Activated naive CD8-positive, alpha-beta T cell treated with anti-CD3 and anti-CD28 coated beads, Interleukin-2, amount 10 ng/mL, durations not matched to agents 7 days and 5 days (primary cell): Measurements from ENCODE around the gene PHACTR2. TPM values are rescaled to one million over a fixed set of nuclear protein-coding genes. Genes with fewer than 3 reads are reported as not detected.

Experiments
- ATAC-seq: fragments of 150-1000 bp; cut with Tn5 transposase; one replicate; pipeline ENCODE4 v1.10.0; 2021; ENCODE audit warnings: low read depth, moderate library complexity
- POLR2A ChIA-PET: fragments of 350-600 bp; sonication (Branson Sonifier 250); formaldehyde crosslinking; loops from one replicate; lab custom pipeline; 2021; ENCODE audit warnings: antibody characterized with exemption; lab: Charles Lee
- DNase-seq: peaks from one replicate; pipeline ENCODE4 v3.0.0; 2021
- H3K27ac Mint-ChIP-seq: one replicate; pipeline ENCODE4 v1.8.0; 2022; ENCODE audit warnings: mild to moderate bottlenecking, mixed read lengths
- H3K27me3 Mint-ChIP-seq: one replicate; pipeline ENCODE4 v1.8.0; 2022; ENCODE audit warnings: mild to moderate bottlenecking, moderate library complexity, mixed read lengths
- H3K36me3 Mint-ChIP-seq: one replicate; pipeline ENCODE4 v1.8.0; 2021; ENCODE audit warnings: mild to moderate bottlenecking, mixed read lengths
- H3K4me1 Mint-ChIP-seq: one replicate; pipeline ENCODE4 v1.8.0; 2021; ENCODE audit warnings: mixed read lengths
- H3K4me3 Mint-ChIP-seq: one replicate; pipeline ENCODE4 v1.8.0; 2022; ENCODE audit warnings: mild to moderate bottlenecking, moderate library complexity, mixed read lengths
- H3K9me3 Mint-ChIP-seq: one replicate; pipeline ENCODE4 v1.8.0; 2021; ENCODE audit warnings: mixed read lengths
- total RNA-seq, 2 experiments: library from RNA; stranded (reverse); gene quantifications; one replicate each; pipeline ENCODE4 v1.2.3, GENCODE V29; 2021

Gene PHACTR2
- total RNA-seq, 2 experiments from 2014 or later = 29.7 to 30.5 TPM

GRCh38 chr6:143743301-143744166 lies 65.8 kb downstream of the PHACTR2 start:
- ATAC-seq (no peak), DNase-seq (no peak)
- peaks cover 4% of the 10 kb centered on the region for H3K36me3 Mint-ChIP-seq
- H3K27me3 Mint-ChIP-seq = no peaks in the 10 kb centered on the region
- POLR2A ChIA-PET = no interaction called here
- H3K9me3 Mint-ChIP-seq = peaks cover 4% of the 10 kb centered on the region
- no peak overlapping the region for H3K27ac Mint-ChIP-seq
- peaks cover 7% of the 10 kb centered on the region for H3K4me1 Mint-ChIP-seq
- H3K4me3 Mint-ChIP-seq = no peak overlapping the region

- Mint-ChIP-seq H3K4me3 (no peak overlapping the region), H3K27me3 (no peaks in the 10 kb centered on the region), H3K36me3 (peaks cover 4% of the 10 kb centered on the region), H3K4me1 (peaks cover 2% of the 10 kb centered on the region), H3K27ac (no peak overlapping the region), H3K9me3 (peaks cover 2% of the 10 kb centered on the region)
- DNase-seq (no peak), ATAC-seq (no peak)
- POLR2A ChIA-PET = no interaction called here
Measured at GRCh38 chr6:143744551-143745165, 66.9 kb downstream of the PHACTR2 start.

- Mint-ChIP-seq H3K9me3 (no peaks in the 10 kb centered on the region), H3K4me3 (no peak overlapping the region), H3K27me3 (no peaks in the 10 kb centered on the region), H3K36me3 (peaks cover 4% of the 10 kb centered on the region), H3K27ac (no peak overlapping the region), H3K4me1 (no peaks in the 10 kb centered on the region)
- ATAC-seq (no peak), DNase-seq (no peak)
- POLR2A ChIA-PET = no interaction called here
Measured at GRCh38 chr6:143745166-143746133, 67.7 kb downstream of the PHACTR2 start.

- Mint-ChIP-seq H3K4me3 (no peak overlapping the region), H3K36me3 (peaks cover 4% of the 10 kb centered on the region), H3K27me3 (no peaks in the 10 kb centered on the region), H3K27ac (no peak overlapping the region), H3K4me1 (no peaks in the 10 kb centered on the region), H3K9me3 (no peaks in the 10 kb centered on the region)
- no peak for ATAC-seq
- DNase-seq = no peak
- POLR2A ChIA-PET = interaction anchor here (0.6 kb wide), 1 partner anchor 94 kb away, joined by 4 read pairs; no protein-coding TSS in a partner anchor
Measured at GRCh38 chr6:143746202-143747119, 68.7 kb downstream of the PHACTR2 start.

GRCh38 chr6:143747347-143747842 lies 69.6 kb downstream of the PHACTR2 start:
- DNase-seq = no peak
- no peak for ATAC-seq
- POLR2A ChIA-PET = interaction anchor here (0.6 kb wide), 1 partner anchor 95 kb away, joined by 4 read pairs; no protein-coding TSS in a partner anchor
- H3K27ac Mint-ChIP-seq = no peak overlapping the region
- H3K36me3 Mint-ChIP-seq = peaks cover 4% of the 10 kb centered on the region
- no peaks in the 10 kb centered on the region for H3K4me1 Mint-ChIP-seq
- no peaks in the 10 kb centered on the region for H3K9me3 Mint-ChIP-seq
- no peaks in the 10 kb centered on the region for H3K27me3 Mint-ChIP-seq
- H3K4me3 Mint-ChIP-seq = no peak overlapping the region

- Mint-ChIP-seq H3K4me1 (peaks cover 1% of the 10 kb centered on the region), H3K36me3 (peaks cover 2% of the 10 kb centered on the region), H3K27ac (no peak overlapping the region), H3K9me3 (no peaks in the 10 kb centered on the region), H3K4me3 (no peak overlapping the region), H3K27me3 (no peaks in the 10 kb centered on the region)
- no peak for ATAC-seq
- POLR2A ChIA-PET = no interaction called here
- no peak for DNase-seq
Measured at GRCh38 chr6:143749891-143750290, 72.1 kb downstream of the PHACTR2 start.

- H3K4me1 Mint-ChIP-seq = peaks cover 1% of the 10 kb centered on the region
- H3K27ac Mint-ChIP-seq = no peak overlapping the region
- no peak for DNase-seq
- POLR2A ChIA-PET = no interaction called here
- ATAC-seq = no peak
- no peak overlapping the region for H3K4me3 Mint-ChIP-seq
- no peaks in the 10 kb centered on the region for H3K27me3 Mint-ChIP-seq
- peaks cover 6% of the 10 kb centered on the region for H3K36me3 Mint-ChIP-seq
- H3K9me3 Mint-ChIP-seq = no peaks in the 10 kb centered on the region
Measured at GRCh38 chr6:143750877-143751276, 73.1 kb downstream of the PHACTR2 start.

- Mint-ChIP-seq H3K36me3 (peaks cover 6% of the 10 kb centered on the region), H3K4me1 (peaks cover 1% of the 10 kb centered on the region), H3K27ac (no peak overlapping the region), H3K27me3 (no peaks in the 10 kb centered on the region), H3K4me3 (no peak overlapping the region), H3K9me3 (no peaks in the 10 kb centered on the region)
- ATAC-seq = no peak
- no peak for DNase-seq
- POLR2A ChIA-PET = no interaction called here
Measured at GRCh38 chr6:143752459-143752858, 74.7 kb downstream of the PHACTR2 start.

- POLR2A ChIA-PET = no interaction called here
- H3K9me3 Mint-ChIP-seq = no peaks in the 10 kb centered on the region
- H3K4me1 Mint-ChIP-seq = peaks cover 1% of the 10 kb centered on the region
- peaks cover 6% of the 10 kb centered on the region for H3K36me3 Mint-ChIP-seq
- no peak overlapping the region for H3K4me3 Mint-ChIP-seq
- no peak for ATAC-seq
- no peak overlapping the region for H3K27ac Mint-ChIP-seq
- H3K27me3 Mint-ChIP-seq = no peaks in the 10 kb centered on the region
- DNase-seq = no peak
Measured at GRCh38 chr6:143753678-143754077, 75.9 kb downstream of the PHACTR2 start.

- H3K36me3 Mint-ChIP-seq = peaks cover 6% of the 10 kb centered on the region
- POLR2A ChIA-PET = no interaction called here
- no peak overlapping the region for H3K4me3 Mint-ChIP-seq
- no peak for ATAC-seq
- H3K27me3 Mint-ChIP-seq = no peaks in the 10 kb centered on the region
- H3K27ac Mint-ChIP-seq = no peak overlapping the region
- DNase-seq = no peak
- H3K4me1 Mint-ChIP-seq = peaks cover 1% of the 10 kb centered on the region
- no peaks in the 10 kb centered on the region for H3K9me3 Mint-ChIP-seq
Measured at GRCh38 chr6:143754204-143754603, 76.4 kb downstream of the PHACTR2 start.

- Mint-ChIP-seq H3K27ac (no peak overlapping the region), H3K4me1 (peaks cover 5% of the 10 kb centered on the region), H3K27me3 (no peaks in the 10 kb centered on the region), H3K36me3 (peaks cover 10% of the 10 kb centered on the region), H3K9me3 (peaks cover 1% of the 10 kb centered on the region), H3K4me3 (no peak overlapping the region)
- POLR2A ChIA-PET = no interaction called here
- ATAC-seq (no peak), DNase-seq (no peak)
Measured at GRCh38 chr6:143755301-143755744, 77.6 kb downstream of the PHACTR2 start.

GRCh38 chr6:143757346-143757832 lies 79.6 kb downstream of the PHACTR2 start:
- H3K4me1 Mint-ChIP-seq = peaks cover 5% of the 10 kb centered on the region
- POLR2A ChIA-PET = no interaction called here
- no peak overlapping the region for H3K4me3 Mint-ChIP-seq
- H3K9me3 Mint-ChIP-seq = peaks cover 1% of the 10 kb centered on the region
- ATAC-seq (no peak), DNase-seq (no peak)
- no peak overlapping the region for H3K27ac Mint-ChIP-seq
- no peaks in the 10 kb centered on the region for H3K27me3 Mint-ChIP-seq
- H3K36me3 Mint-ChIP-seq = peaks cover 15% of the 10 kb centered on the region
